Measurements from ENCODE around the gene UBA6.
"Not testable (repeated sequence)": the region's sequence is repeated elsewhere in the genome, so short reads cannot be mapped to it uniquely, and the experiment has no call there.

Gene UBA6

GRCh38 chr4:67660418-67660817, 40.5 kb downstream of the UBA6 start:
- no peak for DNase-seq (ENCODE audit: low read depth)

- DNase-seq (ENCODE audit: low read depth), result no peak
Observed at GRCh38 chr4:67659065-67659464, 41.9 kb downstream of the UBA6 start.

GRCh38 chr4:67658302-67658701, 42.7 kb downstream of the UBA6 start:
- DNase-seq (ENCODE audit: low read depth), result no peak

- DNase-seq (ENCODE audit: low read depth), result no peak
Observed at GRCh38 chr4:67651536-67651935, 49.4 kb downstream of the UBA6 start.

- DNase-seq (ENCODE audit: low read depth), result no peak
Observed at GRCh38 chr4:67638136-67638535, 62.8 kb downstream of the UBA6 start.

GRCh38 chr4:67636978-67637377, 64.0 kb downstream of the UBA6 start:
- DNase-seq (ENCODE audit: low read depth), result not testable (repeated sequence)

- DNase-seq (ENCODE audit: low read depth), result no peak
Observed at GRCh38 chr4:67635331-67635730, 65.6 kb downstream of the UBA6 start.

GRCh38 chr4:67634741-67635140, 66.2 kb downstream of the UBA6 start:
- DNase-seq (ENCODE audit: low read depth), result no peak

- no peak for DNase-seq (ENCODE audit: low read depth)
Observed at GRCh38 chr4:67632492-67632891, 68.5 kb downstream of the UBA6 start.

GRCh38 chr4:67624939-67625338, 76.0 kb downstream of the UBA6 start:
- no peak for DNase-seq (ENCODE audit: low read depth)

GRCh38 chr4:67616478-67616877, 84.5 kb downstream of the UBA6 start:
- DNase-seq (ENCODE audit: low read depth), result no peak

GRCh38 chr4:67615119-67615518, 85.8 kb downstream of the UBA6 start:
- DNase-seq (ENCODE audit: low read depth), result no peak

GRCh38 chr4:67614186-67614585, 86.8 kb downstream of the UBA6 start:
- no peak for DNase-seq (ENCODE audit: low read depth)

GRCh38 chr4:67608027-67608426, 92.9 kb downstream of the UBA6 start:
- no peak for DNase-seq (ENCODE audit: low read depth)

- DNase-seq (ENCODE audit: low read depth), result no peak
Observed at GRCh38 chr4:67604749-67605148, 96.2 kb downstream of the UBA6 start.

- DNase-seq (ENCODE audit: low read depth), result no peak
Observed at GRCh38 chr4:67604029-67604381, 97.0 kb downstream of the UBA6 start.

GRCh38 chr4:67603310-67604028, 97.5 kb downstream of the UBA6 start:
- no peak for DNase-seq (ENCODE audit: low read depth)

GRCh38 chr4:67593741-67594175, 107.2 kb downstream of the UBA6 start:
- no peak for DNase-seq (ENCODE audit: low read depth)

- no peak for DNase-seq (ENCODE audit: low read depth)
Observed at GRCh38 chr4:67587156-67587555, 113.8 kb downstream of the UBA6 start.

GRCh38 chr4:67584496-67584895, 116.5 kb downstream of the UBA6 start:
- DNase-seq (ENCODE audit: low read depth), result no peak

- DNase-seq (ENCODE audit: low read depth), result no peak
Observed at GRCh38 chr4:67581913-67582312, 119.0 kb downstream of the UBA6 start.

GRCh38 chr4:67581208-67581857, 119.6 kb downstream of the UBA6 start:
- no peak for DNase-seq (ENCODE audit: low read depth)

GRCh38 chr4:67580577-67580976, 120.4 kb downstream of the UBA6 start:
- no peak for DNase-seq (ENCODE audit: low read depth)

GRCh38 chr4:67576538-67576937, 124.4 kb downstream of the UBA6 start:
- no peak for DNase-seq (ENCODE audit: low read depth)
